Liver (tissue), 9 donors: ENCODE measurements around the gene RNPEP. TPM values are rescaled to one million over a fixed set of nuclear protein-coding genes. Genes with fewer than 3 reads are reported as not detected.

Experiments used
- DNase-seq: peaks from one replicate; pipeline ENCODE4 v3.0.0-alpha.2; 2017; ENCODE audit warnings: low spot score
- H3K27ac ChIP-seq, 2 donors: one replicate each; pipeline ENCODE4 v1.7.0; 2013; ENCODE audit warnings: inconsistent platforms in 2 of 2, low read length in 2 of 2, control low read depth in 1 of 2, low read depth in 1 of 2, mild to moderate bottlenecking in 1 of 2
- H3K27me3 ChIP-seq, 4 donors: one replicate each; pipeline versions ENCODE4 v1.6.1 to v1.7.0; 2013; ENCODE audit warnings: low read length in 3 of 4, inconsistent platforms in 1 of 4, mild to moderate bottlenecking in 1 of 4, moderate library complexity in 1 of 4; ENCODE audit not compliant: control insufficient read depth in 4 of 4, insufficient read depth in 4 of 4
- H3K36me3 ChIP-seq, 4 donors: one replicate each; pipeline versions ENCODE4 v1.6.1 to v1.7.0; 2013; ENCODE audit warnings: low read length in 3 of 4, mild to moderate bottlenecking in 3 of 4, low read depth in 1 of 4, moderate library complexity in 1 of 4; ENCODE audit not compliant: control insufficient read depth in 4 of 4, insufficient read depth in 3 of 4
- H3K4me1 ChIP-seq, 4 donors: one replicate each; pipeline versions ENCODE4 v1.6.1 to v1.7.0; 2013; ENCODE audit warnings: low read length in 3 of 4, mild to moderate bottlenecking in 3 of 4, moderate library complexity in 1 of 4; ENCODE audit not compliant: control insufficient read depth in 4 of 4, insufficient read depth in 4 of 4
- H3K4me3 ChIP-seq, 3 donors: one replicate each; pipeline versions ENCODE4 v1.6.1 to v1.7.0; 2013; ENCODE audit warnings: low read length in 3 of 3, control low read depth in 1 of 3, low read depth in 1 of 3, mild to moderate bottlenecking in 1 of 3
- H3K9ac ChIP-seq, 2 donors: one replicate each; pipeline ENCODE4 v1.7.0; 2013; ENCODE audit warnings: low read length in 2 of 2, mild to moderate bottlenecking in 2 of 2, moderate library complexity in 2 of 2, control low read depth in 1 of 2, low read depth in 1 of 2
- H3K9me3 ChIP-seq, 4 donors: one replicate each; pipeline versions ENCODE4 v1.6.1 to v1.7.0; 2013; ENCODE audit warnings: low read length in 3 of 4; ENCODE audit not compliant: control insufficient read depth in 4 of 4
- CTCF ChIP-seq: fragments of 150-350 bp; IDR thresholded peaks from 2 replicates; pipeline ENCODE4 v1.5.1; 2017; ENCODE audit warnings: improper control_type of control experiment, low read depth, low read length; ENCODE audit not compliant: missing input control
- EGR1 ChIP-seq, 2 donors: IDR thresholded peaks; 2 replicates each; pipeline ENCODE4 v1.6.1; 2016 to 2018; ENCODE audit warnings: antibody characterized with exemption in 2 of 2, low read depth in 2 of 2
- FOXA1 ChIP-seq: IDR thresholded peaks from 2 replicates; pipeline ENCODE4 v1.6.1; 2016; ENCODE audit warnings: antibody characterized with exemption
- FOXA2 ChIP-seq: IDR thresholded peaks from 2 replicates; pipeline ENCODE4 v1.6.1; 2016; ENCODE audit warnings: antibody characterized with exemption
- GABPA ChIP-seq, 2 donors: IDR thresholded peaks in 1 of 2; conservative IDR thresholded peaks in 1 of 2; 2 replicates each; pipeline ENCODE4 v1.6.1; 2016; ENCODE audit warnings: antibody characterized with exemption in 2 of 2, mild to moderate bottlenecking in 1 of 2, moderate library complexity in 1 of 2
- HNF4A ChIP-seq, 2 donors: conservative IDR thresholded peaks; 2 replicates each; pipeline ENCODE4 v1.6.1; 2016; ENCODE audit warnings: antibody characterized with exemption in 2 of 2, mild to moderate bottlenecking in 2 of 2
- HNF4G ChIP-seq: IDR thresholded peaks from 2 replicates; pipeline ENCODE4 v1.6.1; 2016; ENCODE audit warnings: antibody characterized with exemption
- JUND ChIP-seq, 2 donors: IDR thresholded peaks; 2 replicates each; pipeline ENCODE4 v1.6.1; 2016; ENCODE audit warnings: antibody characterized with exemption in 2 of 2
- MAX ChIP-seq: IDR thresholded peaks from 2 replicates; pipeline ENCODE4 v1.6.1; 2016; ENCODE audit warnings: antibody characterized with exemption
- NR2F2 ChIP-seq: IDR thresholded peaks from 2 replicates; pipeline ENCODE4 v1.6.1; 2016; ENCODE audit warnings: antibody characterized with exemption
- RAD21 ChIP-seq, 2 donors: IDR thresholded peaks; 2 replicates each; pipeline ENCODE4 v1.6.1; 2016; ENCODE audit warnings: antibody characterized with exemption in 2 of 2, mild to moderate bottlenecking in 2 of 2
- REST ChIP-seq: IDR thresholded peaks from 2 replicates; pipeline ENCODE4 v1.6.1; 2016; ENCODE audit warnings: antibody characterized with exemption, mild to moderate bottlenecking
- RXRA ChIP-seq, 2 donors: IDR thresholded peaks; 2 replicates each; pipeline ENCODE4 v1.6.1; 2017 to 2018; ENCODE audit warnings: antibody characterized with exemption in 2 of 2, mild to moderate bottlenecking in 1 of 2
- SP1 ChIP-seq: IDR thresholded peaks from 2 replicates; pipeline ENCODE4 v1.6.1; 2018; ENCODE audit warnings: antibody characterized with exemption, mild to moderate bottlenecking
- YY1 ChIP-seq: IDR thresholded peaks from 2 replicates; pipeline ENCODE4 v1.6.1; 2016; ENCODE audit warnings: antibody characterized with exemption, mild to moderate bottlenecking
- WGBS: extraction: QIAGEN DNeasy Blood & Tissue Kit; methylation state at CpG from one replicate; pipeline ENCODE4 v1.1.7; 2013; 5-methylcytosine and 5-hydroxymethylcytosine counted together
- polyA plus RNA-seq, 2 donors: library from polyadenylated mRNA; stranded (reverse) in 1 of 2; unstranded in 1 of 2; fragments of 200-250 nt in 1 of 2; fragments of >200 nt in 1 of 2; fragmentation: Nextera tagmentation in 1 of 2; extraction: Ambion mirVana in 1 of 2; gene quantifications; one replicate each; pipeline versions ENCODE4 v1.2.1 to v1.2.3, GENCODE V29; 2013 to 2015
- total RNA-seq, 2 donors: library from RNA; depleted of rRNA; stranded (reverse); fragments of >200 nt; gene quantifications; one replicate each; pipeline ENCODE4 v1.2.3, GENCODE V29; 2014
- donor health status: healthy.
- donor health status: healthy.
- donor health status: healthy.
- donor health status: healthy.
- donor health status: healthy.

RNPEP gene
- total and polyA plus RNA-seq, 4 donors, result 16.3 to 26.5 (median 21.0) TPM

GRCh38 chr1:201968202-201968925 is 14.1 kb upstream of the RNPEP start:
- H3K27me3 ChIP-seq, result no peaks in the 10 kb centered on the region
- no peaks in the 10 kb centered on the region for H3K9me3 ChIP-seq
- no peak overlapping the region for H3K4me3 ChIP-seq
- TF ChIP-seq MAX (no peak), FOXA1 (no peak), HNF4G (no peak), EGR1 (IDR thresholded peaks at IDR 0.05; ENCODE audit: low read depth in 2 of 2) (no peak), GABPA (IDR thresholded peaks at IDR 0.05 in 1 of 2, conservative IDR thresholded peaks at IDR 0.05 in 1 of 2) (no peak), NR2F2 (no peak), RAD21 (IDR thresholded peaks at IDR 0.05) (no peak), RXRA (IDR thresholded peaks at IDR 0.05) (no peak), YY1 (no peak), HNF4A (conservative IDR thresholded peaks at IDR 0.05) (no peak), REST (no peak), JUND (IDR thresholded peaks at IDR 0.05) (no peak)
- H3K27ac ChIP-seq, result no peak overlapping the region
- H3K9ac ChIP-seq, result no peak overlapping the region
- no peaks in the 10 kb centered on the region for H3K4me1 ChIP-seq
- DNase-seq, result no peak
- WGBS, result 89% methylated on average over 16 of the region's 16 CpGs
- H3K36me3 ChIP-seq, result peaks cover 16 to 55% (median 48%) of the 10 kb centered on the region in 4 donors

GRCh38 chr1:201970334-201971159 is 11.9 kb upstream of the RNPEP start:
- Histone ChIP-seq H3K36me3 (peaks cover 13 to 40% (median 34%) of the 10 kb centered on the region in 4 donors), H3K27ac (no peak overlapping the region), H3K27me3 (no peaks in the 10 kb centered on the region), H3K4me1 (no peaks in the 10 kb centered on the region), H3K9me3 (no peaks in the 10 kb centered on the region), H3K9ac (no peak overlapping the region), H3K4me3 (no peak overlapping the region)
- TF ChIP-seq YY1 (no peak), SP1 (no peak), CTCF (no peak), GABPA (IDR thresholded peaks at IDR 0.05 in 1 of 2, conservative IDR thresholded peaks at IDR 0.05 in 1 of 2) (no peak), FOXA2 (no peak), RAD21 (IDR thresholded peaks at IDR 0.05) (no peak)
- 67% methylated on average over 9 of the region's 9 CpGs for WGBS
- no peak for DNase-seq
